GM21390 (cell line): ENCODE measurements around the gene TIMP2.

Experiments used
- ATAC-seq: cut with Tn5 transposase; IDR thresholded peaks from one replicate; pipeline ENCODE4 v1.9.1; 2021; ENCODE audit not compliant: unreplicated experiment

The TIMP2 gene

DNA sequence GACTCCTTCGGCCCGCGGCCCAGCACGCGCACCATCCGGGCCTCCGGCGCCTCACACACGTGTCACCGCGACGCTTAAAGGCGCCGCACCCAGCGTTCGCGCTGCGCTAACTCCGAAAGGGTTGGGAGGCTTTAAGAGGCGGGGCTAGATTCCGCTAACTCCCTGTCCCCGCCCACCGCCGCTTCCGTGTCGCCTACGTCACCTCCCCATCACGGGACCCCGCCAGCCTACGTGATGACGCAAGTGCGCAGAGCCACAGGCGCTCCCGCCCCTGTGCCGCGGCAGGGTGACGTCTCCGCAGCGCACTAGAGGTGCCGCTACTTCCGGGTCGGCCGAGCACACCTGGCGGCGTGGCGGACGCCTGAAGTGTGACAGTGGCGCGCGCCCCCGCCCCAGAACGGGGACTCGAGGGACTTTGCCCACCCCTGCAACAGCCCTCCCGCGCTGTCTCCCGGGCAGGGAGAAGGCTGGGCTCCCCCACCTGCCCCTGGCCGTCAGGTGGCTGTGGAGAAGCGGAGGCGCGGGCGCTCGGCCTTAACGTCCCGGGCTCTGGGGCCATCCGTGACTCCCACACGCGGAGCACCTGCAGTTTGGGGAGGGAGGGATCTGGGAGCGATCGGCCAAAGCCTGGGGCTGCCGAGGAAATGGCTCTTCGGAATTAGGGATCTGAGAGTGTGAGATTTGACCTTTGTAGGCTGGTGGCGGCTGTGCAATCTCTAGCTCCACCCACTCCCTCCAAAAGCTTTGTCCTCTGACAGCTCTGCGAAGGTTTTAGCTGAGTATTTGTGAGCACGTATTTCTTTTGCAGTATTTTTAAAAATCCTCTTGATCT is 84.2 kb downstream of the TIMP2 start, which contains the start of gene USP36:
Gene USP36 (minus strand): TSS at position 35 of the 832 bp plus-strand sequence. CDS start 4,451 bp downstream, outside the sequence.
- peak; percentile 86 for ATAC-seq

DNA sequence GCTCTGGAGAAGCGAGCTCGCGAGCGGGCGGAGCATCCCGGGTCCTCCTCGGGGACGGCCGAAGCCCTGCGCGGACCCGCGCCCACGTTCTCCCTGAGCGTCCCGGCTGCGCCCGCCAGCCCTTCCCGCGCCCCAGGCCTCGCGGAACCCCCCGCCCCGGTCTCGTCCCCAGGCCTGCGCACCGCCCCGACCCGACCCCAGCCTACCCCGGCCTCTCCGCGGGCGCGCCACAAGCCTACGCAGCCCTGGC is 84.7 kb downstream of the TIMP2 start:
- ATAC-seq: no peak

DNA sequence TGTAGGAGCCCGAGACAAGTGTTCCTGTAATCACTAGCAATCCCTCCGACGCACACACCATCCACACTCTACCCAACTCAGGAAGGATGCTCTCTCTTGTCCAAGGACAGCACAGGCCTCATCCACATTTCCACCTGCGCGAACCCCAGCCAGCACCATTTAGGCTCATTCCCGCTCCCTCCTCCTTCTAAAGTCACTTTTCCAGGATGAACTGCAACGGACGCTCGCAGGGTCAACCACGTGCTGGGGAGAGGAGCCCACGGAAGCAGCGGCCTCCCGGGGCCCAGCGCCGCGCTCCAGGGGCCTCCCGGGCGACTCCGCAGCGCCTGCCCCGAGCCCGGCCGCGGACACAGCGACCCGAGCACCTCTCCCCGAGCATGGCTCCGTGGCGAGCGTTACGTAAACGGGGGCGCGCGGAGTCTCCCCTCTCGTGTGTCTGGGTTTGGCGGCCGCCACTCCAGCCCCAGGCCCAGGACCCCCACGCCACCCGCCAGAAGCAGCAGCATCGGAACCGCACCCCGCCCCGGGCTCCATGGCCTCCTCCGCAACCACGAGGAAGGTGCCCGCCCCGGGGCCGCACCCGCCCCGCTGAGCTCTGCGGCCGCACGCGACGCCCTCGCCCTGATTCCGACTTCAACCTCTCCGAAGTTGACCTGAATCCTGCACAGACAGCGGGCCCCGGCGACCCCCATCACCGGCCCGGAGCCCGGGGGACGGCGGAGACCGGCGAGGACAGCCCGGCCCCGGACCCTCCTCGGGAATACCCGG is 85.2 kb downstream of the TIMP2 start:
- peak; percentile 13 for ATAC-seq

DNA sequence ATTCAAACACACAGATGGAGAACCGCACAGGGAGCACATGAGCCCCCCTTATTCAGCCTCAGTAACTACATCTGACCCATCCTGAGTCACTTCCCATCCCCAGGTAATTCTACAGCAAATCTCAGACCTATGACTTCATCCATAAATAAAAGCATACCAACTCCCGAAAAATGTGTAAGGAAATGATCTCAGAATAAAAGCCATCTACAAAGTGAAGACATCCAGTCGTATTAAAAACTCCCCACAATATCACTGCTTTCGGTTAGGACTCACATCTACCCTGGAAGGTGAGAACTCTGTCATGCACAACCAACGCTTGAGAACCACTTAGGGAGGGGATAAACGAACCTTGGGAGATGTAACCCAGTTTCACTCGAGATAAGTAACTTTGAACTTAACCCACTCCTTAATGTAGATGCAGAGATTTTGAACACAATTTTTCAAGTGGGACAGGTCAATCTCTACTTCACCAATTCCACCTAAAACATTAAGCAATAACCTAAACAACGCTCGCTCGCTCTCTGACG is 85.9 kb downstream of the TIMP2 start:
- no peak for ATAC-seq

DNA sequence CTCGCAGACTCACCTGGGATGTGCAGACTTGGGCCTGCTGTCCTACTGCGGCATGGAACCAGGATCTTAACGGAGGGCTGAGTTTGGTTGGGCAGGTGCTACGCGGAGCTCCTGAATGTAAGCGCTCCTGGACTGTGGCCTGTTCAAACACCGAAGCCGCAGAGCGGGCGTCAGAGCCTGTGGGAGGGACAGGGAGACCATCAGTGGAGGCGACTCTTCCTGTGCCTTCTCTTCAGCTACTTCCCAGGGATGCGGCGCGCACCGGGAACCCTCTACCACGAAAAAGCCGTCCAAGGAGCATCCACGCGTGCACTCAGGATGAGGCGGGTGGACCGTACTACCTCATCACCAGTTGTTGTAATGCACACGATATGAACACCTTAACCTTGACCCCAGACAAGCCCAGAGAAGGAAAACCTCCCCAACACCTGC is 86.6 kb downstream of the TIMP2 start:
- ATAC-seq: no peak

GRCh38 chr17:78836420-78837021 is 88.7 kb downstream of the TIMP2 start:
- ATAC-seq: no peak

DNA sequence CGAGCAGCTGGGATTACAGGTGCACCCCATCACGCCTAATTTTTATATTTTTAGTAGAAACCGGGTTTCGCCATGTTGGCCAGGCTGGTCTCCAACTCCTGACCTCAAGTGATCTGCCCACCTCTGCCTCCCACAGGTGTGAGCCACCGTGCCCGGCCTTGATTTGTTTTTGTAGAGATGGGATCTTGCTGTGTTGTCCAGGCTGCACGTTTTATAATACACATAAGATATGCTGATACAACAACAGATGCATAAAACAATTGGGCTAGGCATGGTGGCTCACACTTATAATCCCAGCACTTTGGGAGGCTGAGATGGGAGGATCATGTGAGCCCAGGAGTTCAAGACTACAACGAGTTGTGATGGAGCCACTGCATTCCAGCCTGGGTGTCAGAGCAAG is 90.6 kb downstream of the TIMP2 start:
- no peak for ATAC-seq

- no peak for ATAC-seq
Measured at GRCh38 chr17:78832541-78832810, 92.7 kb downstream of the TIMP2 start.

DNA sequence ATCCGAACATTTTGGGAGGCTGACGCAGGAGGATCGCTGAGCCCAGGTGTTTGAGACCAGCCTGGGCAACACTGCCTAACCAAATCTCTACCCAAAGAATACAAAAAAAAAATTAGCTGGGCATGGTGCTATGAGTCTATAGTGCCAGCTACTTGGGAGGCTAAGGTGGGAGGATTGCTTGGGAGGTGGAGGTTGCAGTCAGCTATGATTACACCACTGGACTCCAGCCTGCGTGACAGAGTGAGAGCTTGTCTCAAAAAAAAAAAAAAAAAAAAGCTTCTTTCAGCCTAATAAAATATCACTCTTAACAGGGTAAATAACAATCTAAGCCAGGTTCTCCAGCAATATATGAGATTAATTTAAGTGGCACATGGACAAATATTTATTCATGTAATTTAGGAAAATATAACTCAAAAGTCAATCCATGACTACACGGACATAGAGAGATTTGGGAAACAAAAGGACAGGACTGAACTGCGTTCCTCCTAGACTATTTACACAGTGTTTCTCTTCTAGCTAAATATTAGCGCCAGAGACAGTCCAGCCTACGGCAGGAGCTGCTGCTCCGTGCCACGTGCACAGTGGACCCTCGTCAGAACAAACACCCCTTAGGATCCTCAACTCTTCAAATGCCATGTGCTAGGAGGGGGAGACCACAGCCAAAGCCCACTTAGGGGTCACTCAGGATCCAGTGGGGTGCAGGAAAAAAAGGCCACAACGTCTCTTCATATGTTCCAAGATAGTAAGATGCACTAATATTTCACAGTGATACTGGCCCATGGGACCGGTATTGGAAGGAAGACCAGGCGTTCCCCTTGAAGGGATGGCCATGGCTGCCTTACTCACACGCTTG is 93.3 kb downstream of the TIMP2 start:
- no peak for ATAC-seq

- ATAC-seq: no peak
Measured at GRCh38 chr17:78829477-78829876, 95.7 kb downstream of the TIMP2 start.

- no peak for ATAC-seq
Measured at GRCh38 chr17:78828470-78829185, 96.6 kb downstream of the TIMP2 start.

DNA sequence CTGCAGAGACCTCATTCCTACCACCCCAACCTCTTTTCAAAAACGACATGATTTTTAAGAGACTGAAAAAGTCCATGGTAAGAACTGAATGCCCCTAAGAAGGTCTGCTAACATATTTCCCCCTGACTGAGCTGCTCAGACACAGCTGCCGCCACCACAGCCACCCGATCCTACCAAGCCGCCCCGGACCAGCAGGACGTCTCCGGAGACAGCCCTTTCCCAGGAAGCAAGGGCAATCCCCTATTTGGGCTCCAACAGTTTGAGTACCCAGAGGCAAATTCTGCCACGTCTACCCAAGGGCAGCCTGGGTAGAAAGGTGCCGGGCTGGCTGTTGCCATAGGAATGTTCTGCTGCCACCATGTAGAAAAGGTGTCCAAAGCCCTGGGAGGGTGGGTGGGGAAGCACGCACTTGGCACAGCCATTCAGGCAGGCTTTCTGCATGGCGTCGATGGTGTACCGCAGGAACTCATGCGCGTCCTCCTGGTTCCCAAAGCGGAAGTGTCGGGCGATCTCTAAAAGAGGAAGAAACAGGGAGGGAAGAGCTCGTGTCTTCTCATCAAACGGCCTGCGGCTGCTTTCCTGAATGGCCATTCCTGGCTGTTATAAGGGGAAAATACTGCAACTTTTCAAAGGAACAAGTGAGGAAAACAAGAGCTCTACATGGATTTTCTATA is 98.2 kb downstream of the TIMP2 start:
- ATAC-seq: no peak

GRCh38 chr17:78826421-78826820 is 98.8 kb downstream of the TIMP2 start:
- ATAC-seq: no peak

DNA sequence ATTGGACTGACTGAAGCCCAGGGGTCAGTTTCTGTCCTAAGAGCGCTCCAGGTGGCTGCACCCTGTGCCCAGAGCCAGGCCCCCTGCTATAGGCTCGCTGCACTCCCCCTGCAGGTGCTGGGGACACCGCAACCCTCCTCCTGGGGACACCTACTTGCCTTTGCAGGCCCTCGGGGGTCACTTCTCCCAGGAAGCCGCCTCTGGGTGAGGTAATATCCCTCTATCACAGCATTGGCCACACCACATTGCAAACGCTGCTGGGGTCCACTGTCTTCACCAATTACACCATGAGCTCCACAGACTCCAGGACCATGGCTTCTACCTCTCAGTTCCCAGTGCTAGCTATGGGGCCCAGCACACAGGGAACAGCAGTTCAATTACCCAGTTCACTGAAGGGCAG is 99.5 kb downstream of the TIMP2 start:
- ATAC-seq: no peak

- ATAC-seq: no peak
Measured at GRCh38 chr17:78824240-78824639, 100.9 kb downstream of the TIMP2 start.

- ATAC-seq: no peak
Measured at GRCh38 chr17:78823282-78824046, 101.7 kb downstream of the TIMP2 start.

GRCh38 chr17:78822552-78822951 is 102.6 kb downstream of the TIMP2 start:
- no peak for ATAC-seq

- ATAC-seq: no peak
Measured at GRCh38 chr17:78821961-78822360, 103.2 kb downstream of the TIMP2 start.

DNA sequence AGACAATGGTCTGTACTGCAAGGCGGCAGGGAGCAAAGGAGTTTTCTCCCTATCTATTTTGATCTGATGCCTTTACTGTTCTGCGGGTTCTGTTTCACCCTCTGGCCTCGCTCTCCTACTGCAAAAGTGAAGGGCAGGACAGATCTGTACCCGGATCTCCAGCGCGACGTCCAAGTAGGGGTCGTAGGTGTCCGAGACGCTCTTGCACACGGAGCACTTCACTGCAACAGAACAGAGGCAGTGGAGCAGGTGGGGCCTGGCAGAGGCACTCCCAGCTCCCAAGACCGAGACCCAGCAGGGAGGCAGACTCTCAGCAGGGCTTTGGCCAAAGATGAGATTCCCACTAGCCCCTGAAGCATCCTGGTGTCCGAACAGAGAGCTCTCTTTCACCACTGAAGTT is 104.3 kb downstream of the TIMP2 start:
- no peak for ATAC-seq
